NCI-H82 treated with DMSO at 0.1 percent for 48 hours (cell line): Measurements from ENCODE around the gene BRD3.

Experiments used
- DNase-seq: peaks from one replicate; lab custom pipeline; 2025; ENCODE audit not compliant: unreplicated experiment; lab: John Stamatoyannopoulos, UW

BRD3 gene

GRCh38 chr9:134066913-134067851 is 644 bp downstream of the BRD3 start:
- no peak for DNase-seq

- no peak for DNase-seq
Measured at GRCh38 chr9:134066526-134066912, 1.3 kb downstream of the BRD3 start.

DNA sequence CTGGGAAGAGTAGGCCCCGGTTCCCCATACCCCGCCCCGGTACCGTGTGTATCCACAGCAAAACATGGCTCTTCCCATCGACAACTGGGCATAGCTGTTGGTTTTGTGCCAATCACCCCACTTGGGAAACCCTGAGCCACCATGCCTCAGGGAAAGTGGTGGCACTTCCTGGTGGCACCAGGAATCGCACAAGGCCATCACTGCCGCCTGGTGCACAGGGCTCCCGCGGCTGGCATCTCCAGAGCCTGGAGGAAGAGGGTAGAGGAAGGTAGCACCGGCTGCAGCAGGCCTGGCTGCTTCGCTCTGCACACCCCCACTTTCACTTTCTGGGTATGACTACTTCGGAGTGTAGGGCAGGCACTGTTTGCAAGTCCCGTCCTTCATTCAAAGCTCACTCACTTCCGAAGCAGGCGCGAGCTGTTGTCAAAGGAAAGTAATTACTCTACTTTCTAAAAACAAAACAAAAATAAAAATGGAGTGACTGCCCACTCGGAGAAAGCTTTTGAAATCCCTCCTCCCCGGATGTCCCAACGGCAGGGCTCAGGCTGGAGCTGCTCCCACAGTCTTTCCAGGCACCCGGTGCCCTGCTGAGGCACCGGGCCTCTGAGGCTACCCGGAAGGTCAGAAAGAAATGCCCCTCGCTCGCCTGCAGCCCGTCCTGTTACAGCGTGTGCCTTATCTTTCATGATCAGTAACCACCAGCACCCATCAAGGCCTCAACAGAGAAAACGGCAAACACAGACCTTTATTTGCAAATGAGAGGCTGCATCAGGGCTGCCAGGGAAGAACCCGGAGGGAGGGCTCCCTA is 2.0 kb downstream of the BRD3 start:
- no peak for DNase-seq

GRCh38 chr9:134064711-134065110 is 3.1 kb downstream of the BRD3 start:
- DNase-seq, result no peak

GRCh38 chr9:134063571-134064450 is 4.0 kb downstream of the BRD3 start:
- no peak for DNase-seq

DNA sequence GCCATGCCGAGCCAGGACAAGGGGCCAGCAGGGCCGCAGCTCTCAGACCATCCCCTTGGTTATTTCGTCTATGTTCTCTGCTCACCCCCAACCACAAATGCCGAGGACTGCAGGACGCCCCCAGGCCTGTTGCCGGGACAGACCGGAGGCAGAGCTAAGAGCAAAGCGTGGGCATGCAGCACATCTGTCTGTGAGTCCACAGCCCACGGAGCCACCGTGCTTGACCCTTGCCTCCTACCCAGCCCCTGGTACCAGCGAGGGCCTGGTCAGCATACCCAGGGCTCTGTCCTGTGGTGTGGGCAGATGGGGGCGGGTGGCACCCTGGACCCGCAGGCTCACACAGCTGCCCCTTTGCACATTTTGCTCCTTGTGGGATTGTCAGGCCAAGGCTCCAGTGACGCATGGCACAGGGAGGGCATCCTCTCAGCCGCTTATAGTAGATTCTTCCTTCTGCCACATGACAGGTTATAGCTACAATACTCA is 4.7 kb downstream of the BRD3 start:
- no peak for DNase-seq

- DNase-seq, result no peak
Measured at GRCh38 chr9:134062461-134063087, 5.3 kb downstream of the BRD3 start.

- DNase-seq, result no peak
Measured at GRCh38 chr9:134061688-134062371, 6.0 kb downstream of the BRD3 start.

- DNase-seq, result no peak
Measured at GRCh38 chr9:134061019-134061687, 6.7 kb downstream of the BRD3 start.

GRCh38 chr9:134060546-134060945 is 7.3 kb downstream of the BRD3 start:
- DNase-seq, result no peak

DNA sequence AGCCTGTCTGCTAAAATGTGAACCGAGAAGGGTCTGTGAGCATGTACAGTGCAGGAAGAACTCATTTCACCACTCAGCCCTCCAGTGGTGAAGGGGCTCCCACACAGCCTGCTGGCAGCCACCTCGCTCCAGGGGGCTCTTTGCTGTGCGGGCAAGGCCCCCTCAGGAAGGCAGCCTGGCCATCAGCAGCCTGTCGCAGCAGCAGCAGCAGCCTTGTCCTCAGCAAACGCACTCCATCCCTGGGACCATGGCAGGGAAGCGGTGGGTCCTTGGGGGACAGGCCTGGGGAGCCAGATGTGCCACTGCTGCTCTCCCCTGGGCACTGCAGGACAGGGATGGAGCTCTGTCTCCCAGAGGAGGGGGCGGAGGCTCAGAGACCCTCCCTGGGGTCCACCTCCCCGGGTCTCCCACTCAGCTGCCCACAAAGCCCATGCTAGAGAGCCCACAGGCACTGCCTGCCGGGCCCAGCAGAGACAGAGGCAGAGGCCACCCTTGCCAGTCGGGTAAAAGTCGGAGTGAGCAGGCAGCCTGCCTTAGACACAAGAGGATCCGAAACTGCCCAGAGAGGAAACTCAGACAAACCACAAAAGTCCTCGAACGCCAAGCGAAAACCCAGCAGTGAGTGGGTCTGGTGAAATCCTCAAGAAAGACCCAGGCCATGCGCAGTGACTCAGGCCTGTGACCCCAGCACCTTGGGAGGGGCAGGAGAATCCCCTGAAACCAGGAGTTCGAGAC is 8.0 kb downstream of the BRD3 start:
- no peak for DNase-seq

- no peak for DNase-seq
Measured at GRCh38 chr9:134059188-134059641, 8.6 kb downstream of the BRD3 start.

- DNase-seq, result no peak
Measured at GRCh38 chr9:134058716-134059115, 9.1 kb downstream of the BRD3 start.

GRCh38 chr9:134057751-134058701 is 9.8 kb downstream of the BRD3 start:
- DNase-seq, result no peak

DNA sequence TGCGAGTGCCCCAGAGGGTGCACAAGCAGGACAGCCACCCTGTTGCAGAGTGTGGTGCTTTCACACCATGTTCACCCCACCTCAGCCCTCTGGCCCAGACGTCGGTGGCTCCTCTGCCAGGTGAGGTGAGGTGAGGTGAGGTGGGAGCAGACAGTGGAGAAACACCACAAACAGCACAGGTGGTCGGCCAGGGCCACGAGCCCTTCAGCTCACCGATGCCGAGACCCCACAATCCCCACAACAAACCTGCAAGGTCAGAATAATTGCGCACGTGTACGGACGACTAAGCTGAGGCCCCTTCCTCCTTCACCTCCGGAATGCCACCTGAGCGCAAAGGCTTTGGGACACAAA is 10.5 kb downstream of the BRD3 start:
- no peak for DNase-seq

DNA sequence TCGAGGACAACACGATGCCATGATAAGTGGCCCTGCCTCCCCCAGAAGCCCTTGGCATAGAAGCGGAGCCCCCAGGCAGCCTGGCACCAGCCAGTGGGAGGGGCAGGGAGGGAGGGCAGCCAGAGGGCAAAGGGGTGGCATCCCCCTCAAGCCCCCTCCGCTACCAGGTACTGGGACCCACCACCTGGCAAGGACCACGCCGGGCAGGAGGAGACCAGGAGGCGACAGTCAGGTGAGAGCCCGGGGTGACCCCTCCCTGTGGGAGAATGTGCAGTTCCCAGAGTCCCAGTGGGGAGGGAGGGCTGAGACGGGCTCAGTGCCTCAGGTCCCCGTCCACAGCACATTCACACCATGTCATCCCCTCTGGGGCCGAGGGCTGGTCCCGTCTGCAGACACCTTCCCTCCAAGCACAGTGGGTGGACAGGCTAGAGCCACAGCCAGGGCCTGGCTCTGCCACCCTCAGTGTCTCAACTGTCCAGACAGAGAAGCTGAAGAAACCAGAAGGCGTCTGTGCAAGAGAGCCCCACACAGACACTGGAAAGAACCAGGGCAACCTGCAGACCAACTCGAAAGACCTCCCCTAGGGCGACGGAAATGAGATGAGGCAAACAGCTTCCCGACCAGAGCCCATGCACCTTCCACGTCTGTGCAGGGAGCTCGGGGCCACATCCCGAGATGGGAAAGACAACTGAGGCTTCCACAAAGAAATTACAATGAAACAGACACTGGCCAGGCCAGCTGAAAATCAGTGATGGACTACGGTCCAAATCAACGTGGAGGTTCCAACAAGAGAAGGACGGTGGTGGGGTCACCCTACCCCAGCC is 11.1 kb downstream of the BRD3 start:
- no peak for DNase-seq

GRCh38 chr9:134055981-134056461 is 11.8 kb downstream of the BRD3 start:
- DNase-seq, result no peak
